C1 segment of cervical spinal cord (tissue), 14 donors: ENCODE measurements around the gene CP.
A peak's percentile ranks its signal among the peaks of the same experiment; 100 is the strongest.

Experiments
- DNase-seq, 14 donors: peaks; one replicate each; lab custom pipeline; 2025; lab: John Stamatoyannopoulos, UW

The CP gene

DNA sequence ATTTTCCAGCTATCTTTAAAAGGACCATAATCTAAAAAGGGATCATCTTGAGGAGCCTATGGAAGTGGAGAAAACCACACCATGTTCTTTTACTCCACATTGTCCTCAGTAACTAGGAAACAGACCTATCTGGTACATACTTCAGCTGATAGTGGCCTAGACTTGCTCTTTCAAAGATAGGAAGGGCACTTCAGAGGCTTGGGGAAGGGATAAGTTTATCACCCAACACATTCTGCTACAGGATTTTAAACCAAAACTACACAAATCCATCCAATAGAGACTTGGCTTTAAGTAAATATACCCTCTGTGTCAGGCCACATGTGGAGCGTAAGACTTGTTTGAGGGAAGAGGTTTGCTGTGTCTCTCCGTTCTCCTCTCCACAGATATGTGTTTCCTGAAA is 35.4 kb downstream of the CP start:
- DNase-seq, result no peak

DNA sequence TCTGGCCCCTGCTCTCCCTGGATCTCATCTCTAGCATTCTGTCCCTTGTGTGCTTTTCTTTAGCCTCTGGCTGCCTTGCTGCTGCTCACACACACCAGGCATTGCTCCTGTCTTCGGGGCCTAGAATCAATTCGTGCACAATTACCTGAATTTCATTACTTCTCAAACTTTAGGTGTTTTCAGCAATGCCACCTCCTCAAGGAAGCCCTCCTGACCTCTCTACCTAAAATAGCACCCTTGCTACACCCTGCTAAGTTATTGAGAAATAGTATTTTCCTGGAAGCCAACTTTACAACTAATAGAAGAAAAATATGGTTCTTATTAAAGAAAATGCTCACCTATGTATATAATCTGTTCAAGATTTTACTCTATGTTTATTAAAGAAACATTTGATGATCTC is 40.4 kb downstream of the CP start:
- no peak for DNase-seq

DNA sequence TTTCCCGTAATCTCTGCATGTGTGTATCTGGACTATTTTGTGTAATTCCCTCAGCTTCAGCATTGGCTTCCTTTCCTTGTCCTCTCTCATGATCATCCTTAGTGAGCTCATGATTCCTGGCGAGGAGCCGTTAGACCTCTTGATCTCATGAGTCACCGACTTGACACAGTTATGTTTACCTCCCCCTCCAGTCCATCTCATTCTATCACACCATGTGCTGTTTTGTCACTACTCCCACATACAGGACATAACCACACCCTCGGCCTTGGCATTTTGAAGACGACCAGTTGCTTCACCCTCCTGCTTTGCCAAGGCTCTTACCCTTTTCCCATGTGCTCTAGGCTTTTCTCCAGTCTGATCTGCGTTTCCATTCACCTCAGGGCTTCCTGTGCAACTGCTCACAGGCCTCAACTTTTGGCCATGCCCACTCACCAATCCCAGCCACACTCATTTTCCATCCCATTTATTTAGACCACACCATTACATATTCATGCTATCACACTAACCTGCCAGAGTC is 41.5 kb downstream of the CP start:
- peak in 4 of 14 donors; percentile 5 to 45 (median 21) for DNase-seq

DNA sequence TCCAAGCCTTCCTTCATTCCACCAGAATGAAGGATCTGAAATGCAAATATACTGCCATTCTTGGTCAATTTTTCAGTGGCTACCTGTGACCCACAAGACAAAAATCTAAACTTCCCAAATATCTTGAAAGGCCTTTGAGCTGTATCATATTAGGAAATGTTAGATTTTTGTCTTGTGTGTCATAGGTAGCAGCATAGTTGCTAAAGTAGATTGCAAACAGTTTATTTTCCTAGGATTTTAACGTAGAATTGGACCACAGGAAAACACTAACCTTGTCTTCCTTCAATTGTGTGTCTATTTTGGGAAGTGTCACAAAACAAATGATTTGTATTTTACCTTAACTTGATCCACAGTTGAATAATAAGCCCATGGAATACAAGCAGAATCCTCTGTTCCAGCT is 42.4 kb downstream of the CP start:
- no peak for DNase-seq

DNA sequence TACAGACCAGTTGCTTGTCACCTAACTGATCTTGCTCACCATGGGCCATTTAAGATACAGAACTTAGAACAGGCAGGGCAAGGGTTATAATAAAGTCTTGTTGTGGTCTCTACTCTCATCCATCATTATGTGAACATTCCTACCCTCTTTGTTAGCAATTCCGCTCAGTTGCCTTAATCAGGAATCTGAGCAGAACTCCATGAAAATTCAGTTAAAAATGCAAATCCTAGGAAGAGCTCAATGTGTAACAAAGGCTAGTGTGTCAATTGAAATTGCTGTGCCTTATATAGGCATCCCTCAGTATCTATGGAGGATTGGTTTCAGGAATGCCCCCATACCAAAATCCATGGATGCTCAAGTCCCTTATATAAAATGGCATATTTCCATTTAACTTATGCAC is 44.5 kb downstream of the CP start:
- no peak for DNase-seq

DNA sequence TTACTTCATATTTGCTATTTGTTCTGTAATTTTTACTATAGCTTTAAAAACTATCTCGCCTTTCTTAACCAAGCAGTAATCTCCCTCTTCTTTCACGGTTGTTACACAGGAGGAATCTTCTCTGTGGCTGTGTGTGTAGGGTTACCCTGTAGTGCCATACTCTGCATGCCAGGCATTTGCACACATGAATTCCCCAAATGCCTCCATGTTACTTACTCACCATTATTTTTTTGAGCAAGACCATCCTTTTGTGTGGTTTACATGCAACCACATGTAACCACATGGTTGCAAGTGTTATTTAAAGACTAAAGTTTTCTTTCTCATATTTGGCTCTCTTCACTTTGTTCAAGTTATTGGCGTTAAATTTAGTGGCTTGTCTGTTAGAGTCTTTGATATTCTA is 46.7 kb downstream of the CP start:
- DNase-seq, result no peak

DNA sequence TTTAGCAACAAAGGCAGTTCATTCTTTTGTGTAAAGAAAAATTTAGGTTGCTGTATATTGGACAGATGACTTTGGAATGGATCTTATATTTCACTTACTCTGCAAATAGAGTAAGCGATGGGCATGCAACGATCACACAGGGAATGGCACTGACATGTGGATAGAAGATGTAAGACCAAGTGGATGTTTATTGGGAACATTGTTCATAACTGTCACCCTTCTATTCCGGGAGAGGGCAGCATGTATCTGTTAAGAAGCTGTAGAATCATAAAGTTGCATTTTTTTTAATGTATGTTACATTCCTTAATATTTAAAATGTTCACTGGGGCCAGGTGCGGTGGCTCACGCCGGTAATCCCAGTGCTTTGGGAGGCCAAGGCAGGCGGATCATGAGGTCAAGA is 51.0 kb downstream of the CP start:
- DNase-seq, result no peak

DNA sequence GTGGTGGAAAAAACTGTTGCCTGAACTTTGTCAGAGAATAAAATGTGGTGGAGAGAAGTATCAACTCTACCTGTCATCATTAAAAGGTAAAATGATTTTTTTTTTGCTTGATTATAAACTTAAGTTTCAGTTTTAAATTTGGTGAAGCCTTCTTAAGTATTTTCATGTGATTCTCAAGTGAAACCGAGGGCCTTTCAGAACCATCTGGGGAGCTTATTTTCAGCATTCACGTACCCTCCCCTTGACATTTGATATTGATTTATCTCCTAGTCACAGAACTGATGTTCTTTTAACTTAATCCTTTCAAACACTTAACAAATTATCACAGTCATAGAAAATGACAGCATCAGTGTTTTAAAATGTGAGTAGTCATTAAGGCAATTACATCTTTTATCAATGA is 53.7 kb downstream of the CP start:
- DNase-seq, result no peak

DNA sequence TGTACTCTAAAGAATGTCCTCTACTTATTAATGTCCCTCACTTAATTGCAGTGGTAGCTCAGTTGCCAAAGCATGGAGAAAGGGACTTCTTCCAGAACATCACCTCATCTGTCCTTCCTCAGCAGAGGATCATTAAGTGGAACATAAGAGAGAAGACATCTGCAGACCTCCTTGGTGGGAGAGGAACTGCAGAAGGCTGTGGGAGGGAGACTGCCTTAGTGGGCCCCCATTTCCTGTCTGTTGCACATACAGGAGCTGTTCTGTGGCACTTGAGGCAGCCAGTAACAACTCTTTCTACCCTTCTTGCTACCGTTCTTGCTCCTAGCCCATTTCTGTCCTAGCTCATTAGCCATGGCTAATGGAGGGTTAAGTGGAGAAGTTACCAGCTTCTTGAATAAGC is 58.6 kb downstream of the CP start:
- no peak for DNase-seq

DNA sequence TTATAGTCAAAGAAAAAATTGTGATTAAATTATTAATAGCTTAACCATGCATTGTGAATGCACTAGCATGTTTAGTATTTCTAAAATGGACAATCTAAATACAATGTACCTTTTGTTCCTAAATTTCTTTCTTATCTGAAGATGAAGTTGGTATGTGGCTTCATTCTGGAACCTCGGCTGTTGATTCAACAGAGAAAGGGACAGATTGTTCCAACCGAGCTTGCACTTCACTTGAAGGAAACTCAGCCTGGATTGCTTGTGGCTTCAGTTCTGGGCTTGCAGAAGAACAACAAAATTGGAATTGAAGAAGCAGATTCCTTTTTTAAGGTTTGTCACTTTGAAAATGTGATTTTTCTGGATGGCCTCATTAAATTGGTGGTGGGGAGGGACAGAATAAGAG is 59.6 kb downstream of the CP start:
- no peak for DNase-seq

DNA sequence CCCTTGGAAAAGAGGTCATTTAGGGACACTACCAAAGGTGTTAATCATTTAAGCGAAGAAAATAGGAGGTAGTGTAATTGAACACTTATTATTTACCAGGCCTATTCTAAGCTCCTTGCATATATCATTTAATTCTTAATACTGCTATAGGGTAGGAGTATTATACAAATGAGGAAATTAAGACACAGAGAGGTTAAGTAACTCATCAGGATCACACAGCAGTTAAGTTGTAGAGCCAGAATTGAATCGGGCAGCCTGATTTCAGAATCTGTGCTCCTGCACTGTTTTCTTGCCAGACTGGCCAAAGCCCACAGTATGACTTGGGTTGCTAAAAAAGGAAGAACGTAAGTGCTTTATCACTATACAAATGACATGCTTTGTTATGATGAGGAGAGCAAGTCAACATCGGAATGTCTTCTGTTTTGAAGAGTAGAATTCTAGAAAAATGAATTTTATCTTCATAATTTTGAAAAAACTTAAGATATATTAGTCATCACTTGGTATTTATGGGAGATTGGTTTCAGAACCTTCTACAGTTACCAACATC is 60.8 kb downstream of the CP start:
- DNase-seq, result no peak

DNA sequence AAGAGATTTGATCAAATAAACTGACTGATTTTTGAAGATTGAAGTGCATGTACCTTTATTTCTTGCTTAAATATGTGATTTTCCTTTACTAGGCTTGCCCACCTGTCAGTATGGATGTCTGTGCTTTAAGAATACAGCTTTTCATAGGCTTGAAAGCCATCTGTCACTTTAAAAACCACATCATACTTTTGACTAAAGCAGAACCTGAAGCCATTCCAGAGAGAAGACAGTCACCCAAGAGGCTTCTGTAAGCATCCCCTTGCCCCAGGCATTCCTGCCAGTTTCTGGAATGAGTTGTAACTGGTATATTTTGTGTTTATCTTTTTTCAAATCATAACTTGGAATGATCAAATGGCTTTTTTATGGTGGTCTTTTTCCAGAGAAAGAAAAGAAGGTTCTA is 68.2 kb downstream of the CP start:
- no peak for DNase-seq

DNA sequence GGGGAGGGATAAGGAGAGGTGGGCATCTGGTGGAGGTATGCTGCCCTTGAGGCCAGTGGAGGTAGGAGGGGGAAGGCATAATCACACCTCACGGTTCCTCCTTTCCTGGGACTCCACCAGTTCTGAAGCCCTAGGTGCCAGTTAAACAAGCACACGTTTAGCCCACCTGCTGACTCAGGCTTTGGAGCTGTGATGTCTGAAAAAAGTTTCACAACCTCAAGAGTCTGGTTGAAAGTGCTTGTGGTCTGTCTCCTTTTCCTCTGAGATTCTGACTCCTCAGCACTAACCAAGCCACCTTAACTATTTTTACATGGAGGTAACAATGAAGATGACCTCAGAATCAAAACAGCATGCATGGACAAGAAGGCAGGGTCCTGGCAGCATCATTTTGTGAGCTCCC is 69.2 kb downstream of the CP start:
- no peak for DNase-seq

DNA sequence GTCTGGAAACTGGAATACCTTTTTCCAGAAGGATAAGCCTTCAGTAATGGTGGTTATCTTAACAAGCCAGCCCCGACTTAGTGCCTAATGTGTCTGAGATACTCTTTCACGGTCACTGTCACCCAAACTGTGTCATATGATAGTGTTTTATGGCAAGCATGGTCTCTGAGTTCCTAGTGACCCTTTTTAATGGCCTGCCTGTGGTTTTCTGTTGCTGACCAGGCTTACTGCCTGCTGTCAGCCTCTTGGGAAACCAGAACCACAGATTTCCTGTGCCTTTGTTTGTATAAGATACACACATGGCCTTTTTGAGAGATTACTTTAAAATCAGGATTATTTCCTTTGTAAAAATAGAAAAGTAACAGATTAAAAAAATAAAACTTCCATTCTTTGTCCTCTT is 69.8 kb downstream of the CP start:
- peak in 1 of 14 donors; percentile 18 for DNase-seq

DNA sequence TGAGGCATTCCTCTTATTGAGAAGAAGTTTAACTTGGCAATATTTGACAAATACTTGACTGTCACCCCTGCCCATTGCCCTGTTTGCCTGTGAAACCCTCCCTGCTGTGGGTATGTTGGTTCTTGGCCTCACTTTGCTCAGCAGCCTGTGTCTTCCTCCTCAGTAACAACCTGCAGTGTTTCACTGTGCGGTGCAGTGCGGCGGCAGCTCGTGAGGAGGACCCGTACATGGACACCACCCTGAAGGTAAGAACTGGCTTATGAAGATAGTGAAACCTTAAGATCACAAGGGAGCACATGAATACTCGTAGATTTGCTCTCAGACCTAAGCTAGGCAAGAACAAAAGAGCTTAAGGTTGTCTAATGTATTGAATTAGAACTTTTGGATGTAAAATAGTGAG is 71.2 kb downstream of the CP start:
- no peak for DNase-seq

DNA sequence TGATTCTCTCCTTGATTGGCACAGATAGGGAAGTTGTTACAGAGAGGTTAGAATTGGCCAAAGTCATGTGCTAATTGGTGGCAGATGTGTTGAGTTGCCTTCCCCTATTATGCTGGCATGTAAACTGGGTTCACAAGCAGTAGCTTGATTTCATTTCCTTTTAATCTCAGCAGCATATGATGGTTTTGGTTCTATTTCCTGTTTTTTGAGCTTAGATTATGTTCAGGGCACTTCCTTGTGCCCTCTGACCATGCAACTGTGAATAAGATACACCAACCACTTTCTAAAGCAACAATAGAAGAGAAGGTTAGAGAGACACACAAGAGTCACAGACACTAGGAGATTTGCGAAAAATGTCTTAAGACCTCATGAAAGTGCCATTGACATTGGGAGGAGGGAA is 75.7 kb downstream of the CP start:
- DNase-seq, result no peak

DNA sequence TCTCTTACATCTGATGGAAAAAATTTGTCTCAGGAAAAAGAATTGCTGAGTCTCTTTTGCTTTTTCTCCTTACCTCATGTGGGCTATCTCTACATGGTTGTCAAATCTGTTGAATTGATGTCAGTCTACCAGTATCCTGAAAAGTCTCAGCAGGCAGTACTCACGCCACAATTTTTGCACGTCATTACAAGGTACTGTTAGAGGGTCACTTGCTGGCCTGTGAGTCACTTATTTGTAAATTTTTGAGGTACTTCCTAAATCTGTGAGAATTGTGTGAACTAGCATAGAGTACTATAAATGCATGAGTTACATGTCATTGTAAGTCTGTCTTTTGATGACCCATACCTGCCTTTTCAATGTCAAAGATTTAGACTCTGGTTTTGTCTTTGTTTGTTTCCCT is 76.3 kb downstream of the CP start:
- no peak for DNase-seq

DNA sequence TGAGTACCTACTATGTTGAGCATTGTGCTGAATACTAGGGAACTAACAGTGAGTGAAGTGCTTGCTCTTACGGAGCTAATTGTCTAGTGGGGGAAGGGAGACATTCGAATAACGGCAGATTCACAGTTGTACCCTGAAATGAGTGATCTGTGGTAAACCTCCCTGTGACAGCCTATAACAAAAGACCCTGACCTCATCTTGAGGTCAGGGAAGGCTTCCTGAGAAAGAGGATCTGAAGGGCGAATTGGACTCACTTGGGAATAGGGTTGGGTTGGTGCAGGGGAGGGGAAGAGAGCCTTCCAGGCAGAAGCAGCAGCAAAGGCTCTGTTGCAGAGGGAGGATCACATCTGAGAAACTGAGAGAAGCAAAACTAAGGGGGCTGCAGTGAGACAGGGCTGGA is 78.9 kb downstream of the CP start:
- DNase-seq, result no peak

DNA sequence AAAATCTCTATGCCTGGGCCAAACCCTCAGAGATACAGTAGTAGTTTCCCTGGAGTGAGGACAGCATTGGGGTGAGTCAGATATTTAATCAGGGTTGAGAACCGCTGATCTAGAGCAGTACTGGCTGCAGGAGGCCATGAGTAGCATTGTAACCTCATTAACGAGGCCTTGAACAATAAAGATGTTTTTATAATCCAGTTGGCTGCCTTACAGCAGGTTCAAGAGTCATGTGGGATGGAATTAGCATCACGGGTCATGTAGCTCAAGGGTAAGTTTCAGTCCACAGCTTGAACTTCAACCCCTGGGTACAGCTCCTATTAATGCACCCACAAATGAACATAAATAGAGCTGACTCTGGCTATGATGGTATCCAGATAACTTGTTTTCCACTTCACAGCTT is 87.1 kb downstream of the CP start:
- DNase-seq, result no peak

DNA sequence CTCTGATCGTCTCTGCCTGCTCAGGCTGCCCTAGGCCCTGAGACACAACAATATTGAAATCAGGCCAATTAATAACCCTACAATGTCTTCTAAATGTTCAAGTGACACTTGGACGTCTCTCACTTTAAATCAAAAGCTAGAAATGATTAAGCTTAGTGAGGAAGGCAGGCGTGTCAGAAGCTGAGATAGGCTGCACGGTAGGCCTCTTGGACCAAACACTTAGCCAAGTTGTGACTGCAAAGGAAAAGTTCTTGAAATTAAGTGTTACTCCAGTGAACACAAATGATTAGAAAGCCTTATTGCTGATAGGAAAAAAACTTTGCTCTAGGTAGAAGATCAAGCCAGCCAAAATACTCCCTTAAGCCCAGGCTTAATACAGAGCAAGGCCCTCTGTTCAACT is 90.0 kb downstream of the CP start:
- DNase-seq, result peak in 1 of 14 donors; percentile 18

DNA sequence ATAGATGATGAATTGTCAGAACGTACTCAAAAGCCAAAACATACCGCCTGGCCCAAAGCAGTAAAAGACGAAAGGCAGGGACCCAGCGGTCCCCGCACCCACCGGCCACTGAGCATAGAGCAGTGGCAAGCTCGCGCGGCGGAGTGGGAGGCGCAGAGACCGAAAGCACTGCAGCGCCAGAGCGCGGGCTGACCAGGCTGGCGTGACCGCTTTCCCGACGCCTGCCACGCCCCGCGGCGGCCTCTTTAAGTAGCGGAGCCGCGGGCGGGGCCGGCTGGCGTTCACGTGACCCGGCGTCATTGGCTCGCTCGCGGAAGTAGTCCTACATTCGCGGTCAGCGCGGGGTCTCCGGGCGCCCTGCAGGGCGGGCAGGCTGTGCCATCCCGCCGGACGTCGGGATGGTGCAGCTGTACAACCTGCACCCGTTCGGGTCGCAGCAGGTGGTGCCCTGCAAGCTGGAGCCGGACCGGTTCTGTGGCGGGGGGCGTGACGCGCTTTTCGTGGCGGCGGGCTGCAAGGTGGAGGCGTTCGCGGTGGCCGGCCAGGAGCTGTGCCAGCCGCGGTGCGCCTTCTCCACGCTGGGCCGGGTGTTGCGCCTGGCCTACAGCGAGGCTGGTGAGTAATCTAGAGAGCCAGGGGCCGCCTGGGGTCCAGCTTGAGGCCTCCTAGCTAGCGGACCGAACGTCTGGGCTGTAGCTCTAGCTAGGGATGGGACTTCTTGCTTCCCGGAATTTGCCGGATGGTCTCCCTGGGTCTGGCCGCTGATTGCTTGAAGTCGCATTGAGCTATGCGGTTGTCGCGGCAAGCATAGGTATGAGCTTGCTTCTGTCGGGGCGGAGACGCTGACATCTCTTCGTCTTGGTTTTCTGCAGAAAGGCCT is 92.1 kb downstream of the CP start, which contains the start of gene HPS3:
Gene HPS3 (plus strand): TSS at position 313 of the 880 bp plus-strand sequence. CDS start 86 bp downstream, at position 399.
- peak; percentile 37 to 92 (median 82) for DNase-seq

DNA sequence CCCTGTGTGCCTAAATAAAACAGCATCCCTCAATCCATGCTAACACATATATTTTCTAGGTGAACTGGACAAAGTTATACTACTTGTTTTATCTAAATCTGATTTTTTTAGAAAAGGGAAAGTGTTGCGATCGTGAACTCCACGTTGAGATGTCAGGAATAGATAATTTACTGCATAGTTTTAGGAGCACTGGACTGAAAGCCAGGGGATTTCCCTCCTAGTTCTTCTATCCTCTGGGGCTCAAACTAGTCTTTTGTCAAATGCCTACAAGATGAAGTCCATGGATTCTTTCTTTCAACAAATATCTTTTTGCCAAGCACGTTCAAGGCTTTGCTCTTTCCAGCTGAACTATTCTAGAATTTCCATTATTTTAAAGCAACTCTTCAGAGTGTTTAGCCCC is 92.8 kb downstream of the CP start:
- DNase-seq, result no peak
